Mucosa of descending colon (tissue), 3 donors: ENCODE data around the gene PRR5. TPM values are rescaled to one million over a fixed set of nuclear protein-coding genes. Genes with fewer than 3 reads are reported as not detected.

ENCODE experiments used
- ATAC-seq: fragments of 200-7000 bp; cut with Tn5 transposase; one replicate; pipeline ENCODE4 v1.9.1; 2020; ENCODE audit warnings: mild to moderate bottlenecking, moderate library complexity
- DNase-seq, 3 donors: peaks; one replicate each; pipeline ENCODE4 v3.0.0-alpha.2; 2020
- H3K36me3 ChIP-seq: fragments of 200-600 bp; one replicate; pipeline ENCODE4 v1.8.0; 2021; ENCODE audit warnings: low read depth, mild to moderate bottlenecking
- H3K4me1 ChIP-seq: fragments of 200-600 bp; one replicate; pipeline ENCODE4 v1.8.0; 2021; ENCODE audit warnings: low read depth, mild to moderate bottlenecking
- H3K4me3 ChIP-seq: fragments of 200-600 bp; one replicate; pipeline ENCODE4 v1.8.0; 2021; ENCODE audit warnings: mild to moderate bottlenecking
- H3K9me3 ChIP-seq: fragments of 200-600 bp; one replicate; pipeline ENCODE4 v1.8.0; 2021; ENCODE audit warnings: mild to moderate bottlenecking
- CTCF ChIP-seq: fragments of 200-600 bp; IDR thresholded peaks from one replicate; pipeline ENCODE4 v1.8.0; 2022; ENCODE audit warnings: antibody characterized with exemption, mild to moderate bottlenecking
- intact Hi-C, 2 donors: fragments of 100-400 bp; cut with DNase I in 1 of 2; cut with micrococcal nuclease in 1 of 2; formaldehyde crosslinking; loops; one replicate each; pipeline versions ENCODE4 v1.11.0 to v1.11.1; 2022; cut with DNase I, micrococcal nuclease
- total RNA-seq, 3 donors: library from RNA; stranded (reverse); fragmentation: NEBNext Ultra II Directional in 2 of 3; extraction: Animal tissue kit (Norgen Biotek cat#: 25700) in 2 of 3; gene quantifications; one replicate each; pipeline versions ENCODE4 v1.2.1 to v1.2.4, GENCODE V29; 2021 to 2023
- donor health status: DM: no; HTN: no; CAD: no; lungs with moderate emphysema.
- donor health status: DM: no; HTN: no; CAD: no.
- donor health status: DM: no; HTN: yes; CAD: no.

The PRR5 gene
- total RNA-seq, 3 donors from 2014 or later = 21.8 to 46.2 (median 35.1) TPM

GRCh38 chr22:44661070-44661469, 40.9 kb upstream of the PRR5 start:
- intact Hi-C loops = no loop called here
- no peaks in the 10 kb centered on the region for H3K9me3 ChIP-seq
- peaks cover 14% of the 10 kb centered on the region for H3K4me1 ChIP-seq
- no peak for DNase-seq
- no peaks in the 10 kb centered on the region for H3K36me3 ChIP-seq
- TF ChIP-seq CTCF = no peak
- ATAC-seq = no peak
- no peak overlapping the region for H3K4me3 ChIP-seq

- no peak for TF ChIP-seq CTCF
- Histone ChIP-seq H3K4me1 (peaks cover 14% of the 10 kb centered on the region), H3K4me3 (no peak overlapping the region), H3K9me3 (no peaks in the 10 kb centered on the region), H3K36me3 (no peaks in the 10 kb centered on the region)
- ATAC-seq = no peak
- intact Hi-C loops = no loop called here
- DNase-seq = peak in 1 of 3 donors; percentile 20
Measured at GRCh38 chr22:44661659-44662569, 40.1 kb upstream of the PRR5 start.

DNA sequence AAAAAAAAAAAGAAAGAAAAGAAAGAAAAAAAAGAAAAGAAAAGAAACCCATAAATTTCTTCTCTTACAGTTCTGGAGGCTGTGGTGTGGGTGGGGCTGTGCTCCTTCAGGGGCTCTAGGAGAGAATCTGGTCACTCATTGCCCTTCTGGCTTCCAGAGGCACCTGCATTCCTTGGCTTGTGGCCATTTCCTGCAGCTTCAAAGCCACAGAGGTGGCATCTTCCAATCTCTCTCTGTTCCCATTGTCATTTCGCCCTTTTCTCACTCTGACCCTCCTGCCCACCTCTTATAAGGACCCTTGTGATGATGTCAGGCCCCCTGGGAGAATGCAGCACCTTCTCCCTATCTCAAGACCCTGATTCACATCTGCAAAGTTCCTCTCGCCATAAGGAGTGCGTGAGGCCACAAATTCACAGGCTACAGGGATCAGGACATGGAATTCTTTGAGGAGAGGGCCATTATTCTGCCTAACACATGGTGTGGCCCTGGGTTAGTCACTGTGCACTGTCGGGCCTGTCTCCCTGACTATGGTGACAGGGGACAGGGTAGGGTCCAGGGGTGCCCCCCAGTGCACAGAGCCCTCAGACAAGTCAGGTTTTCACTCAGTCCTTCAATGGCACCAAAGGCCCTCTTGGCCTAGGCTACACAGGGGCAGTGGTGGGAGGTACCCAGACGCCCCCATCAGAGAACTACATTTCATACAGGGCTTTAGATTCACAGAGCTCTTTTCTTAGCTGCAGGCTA, 38.6 kb upstream of the PRR5 start:
- no peaks in the 10 kb centered on the region for H3K36me3 ChIP-seq
- H3K9me3 ChIP-seq = no peaks in the 10 kb centered on the region
- peaks cover 17% of the 10 kb centered on the region for H3K4me1 ChIP-seq
- no peak for ATAC-seq
- intact Hi-C loops = no loop called here
- peak in 1 of 3 donors; percentile 46 for DNase-seq
- TF ChIP-seq CTCF = no peak
- no peak overlapping the region for H3K4me3 ChIP-seq

DNA sequence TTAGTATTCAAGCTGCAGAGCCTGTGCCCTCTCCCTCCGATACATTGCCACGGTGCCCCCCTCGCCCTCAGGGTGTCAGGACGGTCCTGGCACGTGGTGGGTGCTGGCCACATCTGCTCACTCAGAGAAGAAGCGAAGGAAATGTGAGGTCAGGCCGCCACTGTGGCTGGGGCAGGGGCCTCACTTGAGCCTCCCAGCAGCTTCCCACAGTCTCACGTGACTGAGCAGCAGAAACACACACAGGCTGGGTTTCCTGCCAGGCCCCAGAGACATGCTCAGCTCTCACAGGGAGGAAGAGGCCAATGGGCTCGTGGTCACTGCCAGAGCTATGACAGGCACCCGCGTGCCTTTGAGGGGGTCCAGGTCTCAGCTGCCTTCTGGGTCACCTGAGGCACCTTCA, 37.9 kb upstream of the PRR5 start:
- intact Hi-C loops = no loop called here
- peaks cover 17% of the 10 kb centered on the region for H3K4me1 ChIP-seq
- no peaks in the 10 kb centered on the region for H3K36me3 ChIP-seq
- no peak overlapping the region for H3K4me3 ChIP-seq
- TF ChIP-seq CTCF = no peak
- DNase-seq (peak; percentile 69 to 84 (median 70)), ATAC-seq (peak; percentile 68)
- no peaks in the 10 kb centered on the region for H3K9me3 ChIP-seq

- Histone ChIP-seq H3K36me3 (no peaks in the 10 kb centered on the region), H3K4me3 (no peak overlapping the region), H3K4me1 (peaks cover 21% of the 10 kb centered on the region), H3K9me3 (no peaks in the 10 kb centered on the region)
- intact Hi-C loops = no loop called here
- DNase-seq (peak in 2 of 3 donors; percentile 36 to 57), ATAC-seq (no peak)
- TF ChIP-seq CTCF = no peak
Measured at GRCh38 chr22:44665115-44665514, 36.9 kb upstream of the PRR5 start.
